Brain microvascular endothelial cell (primary cell): ENCODE data around the gene HSPB2.
A peak's percentile ranks its signal among the peaks of the same experiment; 100 is the strongest.

Experiments
- DNase-seq: peaks from one replicate; pipeline ENCODE4 v3.0.0-alpha.2; 2020
- H3K27ac ChIP-seq: fragments of 250-450 bp; sonication (Bioruptor Pico); 2 replicates; pipeline ENCODE4 v1.5.1; 2020; ENCODE audit warnings: mild to moderate bottlenecking, moderate library complexity
- H3K27me3 ChIP-seq: fragments of 250-450 bp; sonication (Bioruptor Pico); replicated peaks from 2 replicates; pipeline ENCODE4 v1.5.1; 2020; ENCODE audit warnings: mild to moderate bottlenecking
- H3K36me3 ChIP-seq: fragments of 250-450 bp; sonication (Bioruptor Pico); replicated peaks from 2 replicates; pipeline ENCODE4 v1.5.1; 2020; ENCODE audit warnings: mild to moderate bottlenecking
- H3K4me3 ChIP-seq: 2 replicates; pipeline ENCODE4 v1.5.1; 2011; ENCODE audit warnings: low read depth, mild to moderate bottlenecking, control low read depth, low read length, moderate library complexity
- CTCF ChIP-seq: IDR thresholded peaks from 2 replicates; pipeline ENCODE4 v1.5.1; 2011; ENCODE audit warnings: low read depth, mild to moderate bottlenecking, moderate library complexity, low read length, control low read depth, inconsistent platforms; ENCODE audit errors: missing control alignments
- in situ Hi-C: cut with HindIII; loops from 2 replicates; pipeline ENCODE4 v1.10.0; 2017; ENCODE audit warnings: low sequenced_read_pairs, low pct_ligation_motif_present

Gene HSPB2

GRCh38 chr11:111910676-111911562 is 1.6 kb upstream of the HSPB2 start:
- no peak overlapping the region for H3K4me3 ChIP-seq
- DNase-seq, result no peak
- H3K27ac ChIP-seq, result no peak overlapping the region
- in situ Hi-C loops, result no loop called here
- H3K36me3 ChIP-seq, result no peaks in the 10 kb centered on the region
- H3K27me3 ChIP-seq, result peaks cover 3% of the 10 kb centered on the region
- TF ChIP-seq CTCF, result no peak

- Histone ChIP-seq H3K36me3 (no peaks in the 10 kb centered on the region), H3K4me3 (peak within 1 kb of the TSS; percentile 24), H3K27ac (no peak within 1 kb of the TSS), H3K27me3 (peaks cover 3% of the 10 kb centered on the region)
- peak; percentile 71 for DNase-seq
- in situ Hi-C loops, result no loop called here
- TF ChIP-seq CTCF, result no peak
Observed at GRCh38 chr11:111911563-111912401, 752 bp upstream of the HSPB2 start, which contains the start of gene CRYAB. Gene CRYAB (minus strand): TSS chr11:111911770. CDS start chr11:111911724, 46 bp downstream.

- no peak for TF ChIP-seq CTCF
- Histone ChIP-seq H3K27me3 (peaks cover 3% of the 10 kb centered on the region), H3K27ac (no peak overlapping the region)
Observed at GRCh38 chr11:111913031-111913861, 712 bp downstream of the HSPB2 start.

GRCh38 chr11:111913997-111914396 is 1.5 kb downstream of the HSPB2 start:
- Histone ChIP-seq H3K4me3 (no peak overlapping the region), H3K27ac (no peak overlapping the region), H3K36me3 (no peaks in the 10 kb centered on the region), H3K27me3 (peaks cover 3% of the 10 kb centered on the region)
- peak; percentile 59 for DNase-seq
- in situ Hi-C loops, result no loop called here
- no peak for TF ChIP-seq CTCF

More at GRCh38 chr11:111913031-111913861, 712 bp downstream of the HSPB2 start:
- H3K4me3 ChIP-seq, result no peak overlapping the region
- in situ Hi-C loops, result no loop called here
- no peak for DNase-seq
- no peaks in the 10 kb centered on the region for H3K36me3 ChIP-seq

- Histone ChIP-seq H3K27me3 (no peaks in the 10 kb centered on the region), H3K4me3 (no peak overlapping the region), H3K27ac (no peak overlapping the region), H3K36me3 (no peaks in the 10 kb centered on the region)
- no peak for DNase-seq
- no peak for TF ChIP-seq CTCF
- in situ Hi-C loops, result no loop called here
Observed at GRCh38 chr11:111916768-111917167, 4.2 kb downstream of the HSPB2 start.
